Brain microvascular endothelial cell (primary cell): Measurements from ENCODE around the gene CD1C.

Experiments used
- DNase-seq: peaks from one replicate; pipeline ENCODE4 v3.0.0-alpha.2; 2020
- H3K27ac ChIP-seq: fragments of 250-450 bp; sonication (Bioruptor Pico); 2 replicates; pipeline ENCODE4 v1.5.1; 2020; ENCODE audit warnings: mild to moderate bottlenecking, moderate library complexity
- H3K27me3 ChIP-seq: fragments of 250-450 bp; sonication (Bioruptor Pico); replicated peaks from 2 replicates; pipeline ENCODE4 v1.5.1; 2020; ENCODE audit warnings: mild to moderate bottlenecking
- H3K36me3 ChIP-seq: fragments of 250-450 bp; sonication (Bioruptor Pico); replicated peaks from 2 replicates; pipeline ENCODE4 v1.5.1; 2020; ENCODE audit warnings: mild to moderate bottlenecking
- H3K4me3 ChIP-seq: 2 replicates; pipeline ENCODE4 v1.5.1; 2011; ENCODE audit warnings: low read depth, mild to moderate bottlenecking, control low read depth, low read length, moderate library complexity
- in situ Hi-C: cut with HindIII; loops from 2 replicates; pipeline ENCODE4 v1.10.0; 2017; ENCODE audit warnings: low sequenced_read_pairs, low pct_ligation_motif_present
- TF ChIP-seq, protein P1 (sequence below): IDR thresholded peaks from 2 replicates; pipeline ENCODE4 v1.5.1; 2011; ENCODE audit warnings: low read depth, mild to moderate bottlenecking, moderate library complexity, low read length, control low read depth, inconsistent platforms; ENCODE audit errors: missing control alignments

Gene CD1C

GRCh38 chr1:158283965-158284364, 5.8 kb upstream of the CD1C start:
- no peaks in the 10 kb centered on the region for H3K27me3 ChIP-seq
- no peaks in the 10 kb centered on the region for H3K36me3 ChIP-seq
- H3K4me3 ChIP-seq: no peak overlapping the region
- in situ Hi-C loops: no loop called here
- TF ChIP-seq, protein P1, sequence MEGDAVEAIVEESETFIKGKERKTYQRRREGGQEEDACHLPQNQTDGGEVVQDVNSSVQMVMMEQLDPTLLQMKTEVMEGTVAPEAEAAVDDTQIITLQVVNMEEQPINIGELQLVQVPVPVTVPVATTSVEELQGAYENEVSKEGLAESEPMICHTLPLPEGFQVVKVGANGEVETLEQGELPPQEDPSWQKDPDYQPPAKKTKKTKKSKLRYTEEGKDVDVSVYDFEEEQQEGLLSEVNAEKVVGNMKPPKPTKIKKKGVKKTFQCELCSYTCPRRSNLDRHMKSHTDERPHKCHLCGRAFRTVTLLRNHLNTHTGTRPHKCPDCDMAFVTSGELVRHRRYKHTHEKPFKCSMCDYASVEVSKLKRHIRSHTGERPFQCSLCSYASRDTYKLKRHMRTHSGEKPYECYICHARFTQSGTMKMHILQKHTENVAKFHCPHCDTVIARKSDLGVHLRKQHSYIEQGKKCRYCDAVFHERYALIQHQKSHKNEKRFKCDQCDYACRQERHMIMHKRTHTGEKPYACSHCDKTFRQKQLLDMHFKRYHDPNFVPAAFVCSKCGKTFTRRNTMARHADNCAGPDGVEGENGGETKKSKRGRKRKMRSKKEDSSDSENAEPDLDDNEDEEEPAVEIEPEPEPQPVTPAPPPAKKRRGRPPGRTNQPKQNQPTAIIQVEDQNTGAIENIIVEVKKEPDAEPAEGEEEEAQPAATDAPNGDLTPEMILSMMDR: no peak
- DNase-seq: no peak
- no peak overlapping the region for H3K27ac ChIP-seq

DNA sequence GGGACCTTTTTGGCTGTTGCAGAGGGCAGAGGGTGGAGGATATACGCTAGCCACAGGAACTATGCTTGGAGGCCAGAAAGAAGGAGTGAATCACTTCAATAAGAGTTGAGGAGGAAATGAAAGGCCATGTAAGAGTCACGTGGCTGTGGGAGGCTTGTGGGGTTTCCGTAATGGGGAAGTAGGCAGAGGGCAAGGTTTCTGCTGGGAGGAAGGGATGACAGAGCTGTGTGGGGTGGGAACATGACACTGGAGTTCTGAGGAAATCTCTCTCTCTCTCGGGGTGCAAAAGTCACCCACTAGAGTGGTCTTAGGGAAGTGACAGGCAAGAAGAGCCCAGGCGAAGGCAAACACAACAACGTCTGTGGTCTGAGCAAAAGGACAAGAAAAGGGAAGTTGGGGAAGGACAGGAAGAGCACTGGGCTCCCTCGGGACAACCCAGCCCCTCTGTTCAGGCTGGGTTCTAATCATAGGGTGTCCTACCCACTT, 3.9 kb upstream of the CD1C start:
- no peak overlapping the region for H3K4me3 ChIP-seq
- H3K27me3 ChIP-seq: no peaks in the 10 kb centered on the region
- no peak for DNase-seq
- in situ Hi-C loops: no loop called here
- no peak overlapping the region for H3K27ac ChIP-seq
- TF ChIP-seq, protein P1: no peak
- no peaks in the 10 kb centered on the region for H3K36me3 ChIP-seq

- in situ Hi-C loops: no loop called here
- no peak overlapping the region for H3K4me3 ChIP-seq
- no peak overlapping the region for H3K27ac ChIP-seq
- DNase-seq: no peak
- TF ChIP-seq, protein P1: no peak
- no peaks in the 10 kb centered on the region for H3K27me3 ChIP-seq
- H3K36me3 ChIP-seq: no peaks in the 10 kb centered on the region
Measured at GRCh38 chr1:158286487-158286886, 3.2 kb upstream of the CD1C start.

- no peaks in the 10 kb centered on the region for H3K27me3 ChIP-seq
- in situ Hi-C loops: no loop called here
- no peaks in the 10 kb centered on the region for H3K36me3 ChIP-seq
- TF ChIP-seq, protein P1: no peak
- DNase-seq: no peak
- no peak overlapping the region for H3K27ac ChIP-seq
- H3K4me3 ChIP-seq: no peak overlapping the region
Measured at GRCh38 chr1:158286941-158287346, 2.8 kb upstream of the CD1C start.

DNA sequence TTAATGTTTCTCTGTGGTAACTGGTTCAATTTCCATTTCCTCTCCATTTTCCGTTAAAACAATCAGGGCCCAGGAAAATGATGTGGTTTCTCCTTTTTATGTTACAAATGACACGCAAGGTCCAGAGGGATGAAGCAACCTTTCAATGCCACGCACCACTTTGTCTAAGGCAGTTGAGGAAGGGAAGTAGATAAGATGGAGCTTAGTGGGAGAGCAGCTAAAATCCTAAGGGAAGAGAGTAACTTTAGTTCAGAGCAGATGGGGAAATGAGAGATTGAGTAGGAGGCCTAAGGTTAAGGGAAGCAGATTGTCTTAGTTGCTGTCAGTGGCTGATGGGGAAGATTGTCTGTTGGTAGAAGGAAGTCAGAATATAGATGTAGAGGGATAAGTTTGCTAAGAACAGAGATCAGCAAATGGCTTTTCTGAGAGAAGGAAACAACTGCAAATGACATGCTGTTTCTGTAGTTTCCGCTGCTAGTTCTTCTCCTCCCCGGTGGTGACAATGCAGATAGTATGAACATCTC, 660 bp downstream of the CD1C start:
- H3K27me3 ChIP-seq: no peaks in the 10 kb centered on the region
- H3K36me3 ChIP-seq: no peaks in the 10 kb centered on the region
- DNase-seq: no peak
- in situ Hi-C loops: no loop called here
- no peak overlapping the region for H3K27ac ChIP-seq
- TF ChIP-seq, protein P1: no peak
- no peak overlapping the region for H3K4me3 ChIP-seq

GRCh38 chr1:158295791-158296190, 6.1 kb downstream of the CD1C start:
- in situ Hi-C loops: no loop called here

More at GRCh38 chr1:158295791-158296190, 6.1 kb downstream of the CD1C start:
- H3K27ac ChIP-seq: no peak overlapping the region
- DNase-seq: no peak
- no peak overlapping the region for H3K4me3 ChIP-seq
- TF ChIP-seq, protein P1: no peak
- no peaks in the 10 kb centered on the region for H3K36me3 ChIP-seq
- H3K27me3 ChIP-seq: no peaks in the 10 kb centered on the region
